NOMO-1 treated with DMSO at 0.1 percent for 48 hours (cell line): ENCODE measurements around the gene LENG8.

Experiments used
- DNase-seq: peaks from one replicate; lab custom pipeline; 2025; ENCODE audit not compliant: unreplicated experiment; lab: John Stamatoyannopoulos, UW

The LENG8 gene

DNA sequence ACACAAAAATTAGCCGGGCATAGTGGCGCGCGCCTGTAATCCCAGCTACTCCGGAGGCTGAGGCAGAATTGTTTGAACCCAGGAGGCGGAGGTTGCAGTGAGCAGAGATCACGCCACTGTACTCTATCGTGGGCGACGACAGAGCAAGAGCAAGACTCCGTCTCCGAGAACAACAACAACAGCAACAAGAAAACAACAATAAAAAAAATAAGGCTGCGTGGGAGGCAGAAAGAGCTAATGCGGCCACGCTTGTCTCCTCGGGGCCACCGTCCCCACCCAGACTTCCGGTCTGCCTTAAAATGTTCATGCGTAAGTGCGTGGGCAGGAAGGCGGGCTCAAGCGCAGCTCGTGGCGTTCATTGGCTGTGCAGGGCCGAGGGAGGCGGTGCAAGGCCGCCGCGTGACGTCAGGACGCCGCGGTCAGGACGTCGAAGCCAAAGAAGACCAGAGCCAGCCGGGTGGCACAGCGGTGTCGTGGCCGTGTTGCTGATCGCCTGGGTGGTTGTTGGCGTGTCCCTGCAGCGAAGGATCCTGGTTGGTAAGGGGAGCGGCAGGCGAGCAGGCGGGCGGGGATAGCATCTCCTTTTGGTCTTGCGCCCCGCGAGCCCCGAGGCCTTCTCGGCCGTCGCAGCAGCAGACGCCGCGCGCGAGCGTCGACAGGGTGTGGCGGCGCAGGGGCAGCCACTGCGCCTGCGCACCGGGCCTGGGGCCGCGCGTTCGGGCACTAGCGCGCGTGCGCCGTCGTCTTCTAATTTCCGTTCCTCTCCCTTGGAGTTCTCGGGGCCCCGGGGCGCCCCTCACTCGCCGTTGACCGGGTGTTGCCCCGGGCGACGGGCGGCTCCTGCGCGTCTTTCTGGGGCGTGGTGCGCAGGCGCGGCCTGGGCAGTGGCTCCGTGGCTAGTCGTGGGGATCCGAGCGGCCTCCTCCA lies at the start of gene LENG8:
Gene LENG8 (plus strand): TSS at position 426 of the 927 bp plus-strand sequence. CDS start 2,146 bp downstream, outside the sequence.
- DNase-seq = peak; percentile 96

DNA sequence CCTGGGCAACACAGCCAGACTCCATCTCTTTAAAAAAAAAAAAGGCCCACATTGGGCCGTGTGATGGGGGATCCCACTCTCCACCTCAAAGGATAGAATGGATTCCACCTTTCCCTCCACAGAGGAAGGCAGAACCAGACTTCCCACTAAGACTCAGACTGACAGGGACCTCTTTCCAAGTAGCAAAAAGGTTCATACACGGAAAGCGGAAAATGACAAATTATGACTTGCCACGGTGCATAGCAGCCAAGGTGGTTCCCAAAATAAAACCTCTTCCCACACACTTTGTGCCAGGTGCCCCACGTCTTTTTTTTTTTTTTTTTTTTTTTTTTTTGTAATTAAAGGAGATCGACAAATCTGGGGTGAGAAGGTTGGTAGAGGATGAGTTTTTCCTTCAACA lies 48.1 kb upstream of the LENG8 start:
- no peak for DNase-seq

DNA sequence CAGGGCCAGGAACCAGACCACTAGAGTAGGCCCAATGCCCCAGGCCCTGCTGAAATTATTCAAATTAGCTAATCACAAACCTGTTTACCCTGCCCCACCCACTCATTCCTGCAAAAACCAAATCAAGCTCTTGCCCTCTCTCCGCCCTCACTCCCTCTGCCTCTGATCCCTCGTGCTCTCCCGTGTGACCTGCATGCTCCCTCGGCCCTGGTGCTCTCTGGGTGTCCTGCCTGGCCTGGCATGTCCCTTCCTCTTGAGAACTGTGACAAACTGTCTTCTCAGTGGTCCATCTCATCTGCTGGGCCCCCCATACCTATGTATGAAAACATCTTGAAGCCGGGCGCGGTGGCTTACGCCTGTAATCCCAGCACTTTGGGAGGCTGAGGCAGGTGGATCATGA lies 45.9 kb upstream of the LENG8 start:
- no peak for DNase-seq

DNA sequence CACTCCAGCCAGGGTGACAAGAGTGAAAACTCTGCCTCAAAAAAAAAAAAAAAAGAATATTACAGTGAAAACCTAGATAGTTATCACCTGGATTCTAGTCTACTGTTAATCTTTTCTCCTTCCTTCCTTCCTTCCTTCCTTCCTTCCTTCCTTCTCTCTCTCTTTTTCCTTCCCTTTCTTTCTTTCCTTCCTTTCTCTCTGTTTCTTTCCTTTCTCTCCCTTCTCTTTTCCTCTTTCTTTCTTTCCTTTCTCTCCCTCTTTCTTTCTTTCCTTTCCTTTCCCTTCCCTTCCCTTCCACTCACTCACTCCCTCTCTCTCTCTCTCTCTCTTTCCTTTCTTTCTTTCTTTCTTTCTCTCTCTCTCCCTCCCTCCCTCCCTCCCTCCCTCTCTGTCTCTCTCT lies 43.4 kb upstream of the LENG8 start:
- no peak for DNase-seq

DNA sequence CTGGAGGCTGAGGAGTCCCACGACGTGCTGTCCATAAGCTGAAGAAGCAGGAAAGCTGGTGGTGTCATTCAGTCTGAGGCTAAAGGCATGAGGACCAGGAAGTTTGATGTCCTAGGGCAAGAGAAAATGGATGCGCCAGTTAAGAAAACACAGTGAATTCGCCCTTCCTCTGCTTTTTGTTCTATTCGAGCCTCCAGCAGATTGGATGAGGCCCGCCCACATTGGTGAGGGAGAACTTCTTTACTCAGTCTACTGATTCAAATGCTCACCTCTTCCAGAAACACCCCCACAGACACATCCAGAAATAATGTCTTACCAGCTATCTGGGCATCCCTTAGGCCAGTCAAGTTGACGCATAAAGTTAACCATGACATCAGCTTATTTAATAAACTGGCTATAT lies 41.2 kb upstream of the LENG8 start:
- no peak for DNase-seq

DNA sequence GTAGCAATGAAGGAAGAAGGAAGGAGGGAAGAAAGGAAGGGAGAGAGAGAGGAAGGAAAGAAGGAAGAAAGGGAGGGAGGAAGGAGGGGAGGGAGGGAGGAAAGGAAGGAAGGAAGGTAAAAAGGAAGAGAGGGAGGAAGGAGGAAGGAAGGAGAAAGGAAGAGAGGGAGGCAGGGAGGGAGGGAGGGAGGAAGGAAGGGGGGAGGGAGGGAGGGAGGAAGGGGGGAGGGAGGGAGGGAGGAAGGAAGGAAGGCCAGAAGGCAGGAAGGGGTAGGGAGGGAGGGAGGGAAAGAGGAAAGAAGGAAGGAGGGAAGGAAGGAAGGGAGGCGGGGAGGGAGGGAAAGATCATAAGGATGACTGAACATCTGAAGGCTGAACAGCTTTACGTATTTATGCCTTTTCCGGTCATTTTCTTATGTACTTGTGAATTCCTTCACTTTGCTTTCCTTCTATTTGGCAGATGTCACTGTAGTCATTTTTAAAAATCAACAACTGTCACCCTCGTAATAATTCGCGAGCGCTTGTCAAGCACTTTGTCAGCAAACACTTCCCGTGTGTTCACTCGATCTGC lies 40.5 kb upstream of the LENG8 start:
- DNase-seq = no peak

DNA sequence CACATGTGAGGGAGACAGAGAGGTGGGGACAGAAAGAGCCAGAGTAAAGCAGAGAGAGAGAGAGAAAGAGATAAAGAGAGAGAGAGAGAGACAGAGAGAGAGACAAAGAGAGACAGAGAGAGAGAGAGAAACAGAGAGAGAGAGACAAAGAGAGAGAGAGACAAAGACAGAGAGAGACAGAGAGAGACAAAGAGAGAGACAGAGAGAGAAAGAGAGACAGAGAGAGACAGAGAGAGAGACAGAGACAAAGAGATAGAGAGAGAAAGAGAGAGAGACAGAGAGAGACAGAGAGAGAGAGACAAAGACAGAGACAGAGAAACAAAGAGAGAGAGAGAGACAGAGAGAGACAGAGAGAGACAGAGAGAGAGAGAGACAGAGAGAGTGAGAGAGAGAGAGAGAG lies 38.0 kb upstream of the LENG8 start:
- DNase-seq = no peak

DNA sequence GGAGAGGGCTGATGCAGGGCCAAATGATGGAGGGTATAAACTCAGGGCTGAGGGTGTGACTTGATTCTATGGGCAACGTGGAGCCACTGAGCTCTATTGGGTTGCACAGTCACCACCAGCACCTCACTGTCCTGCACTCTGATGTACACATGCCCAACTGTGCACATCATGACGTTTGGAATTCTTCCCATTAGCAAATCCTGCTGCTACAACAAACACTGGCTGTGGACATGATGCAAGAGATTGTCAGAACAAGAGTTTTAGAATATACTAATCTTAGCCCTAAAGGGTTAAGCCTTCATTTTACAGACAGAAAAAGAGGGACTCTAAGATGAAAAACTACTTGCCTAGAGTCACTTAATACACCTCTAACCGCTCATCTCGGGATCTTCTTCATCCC lies 36.1 kb upstream of the LENG8 start:
- no peak for DNase-seq

DNA sequence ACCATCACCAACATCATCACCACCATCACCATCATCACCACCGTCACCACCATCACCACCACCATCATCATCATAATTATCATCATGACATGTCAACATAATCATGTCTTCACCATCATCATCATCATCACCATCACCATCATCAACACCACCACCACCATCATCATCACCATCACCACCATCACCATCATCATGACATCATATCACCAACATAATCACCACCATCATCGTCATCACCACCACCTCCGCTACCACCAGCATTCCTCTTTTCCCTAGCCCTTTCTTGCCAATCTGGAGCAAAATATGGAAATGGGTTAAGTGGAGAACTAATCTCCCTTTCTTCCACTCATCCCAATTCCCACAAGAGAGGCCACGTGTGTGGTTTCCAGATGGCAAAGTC lies 34.8 kb upstream of the LENG8 start:
- DNase-seq = no peak

DNA sequence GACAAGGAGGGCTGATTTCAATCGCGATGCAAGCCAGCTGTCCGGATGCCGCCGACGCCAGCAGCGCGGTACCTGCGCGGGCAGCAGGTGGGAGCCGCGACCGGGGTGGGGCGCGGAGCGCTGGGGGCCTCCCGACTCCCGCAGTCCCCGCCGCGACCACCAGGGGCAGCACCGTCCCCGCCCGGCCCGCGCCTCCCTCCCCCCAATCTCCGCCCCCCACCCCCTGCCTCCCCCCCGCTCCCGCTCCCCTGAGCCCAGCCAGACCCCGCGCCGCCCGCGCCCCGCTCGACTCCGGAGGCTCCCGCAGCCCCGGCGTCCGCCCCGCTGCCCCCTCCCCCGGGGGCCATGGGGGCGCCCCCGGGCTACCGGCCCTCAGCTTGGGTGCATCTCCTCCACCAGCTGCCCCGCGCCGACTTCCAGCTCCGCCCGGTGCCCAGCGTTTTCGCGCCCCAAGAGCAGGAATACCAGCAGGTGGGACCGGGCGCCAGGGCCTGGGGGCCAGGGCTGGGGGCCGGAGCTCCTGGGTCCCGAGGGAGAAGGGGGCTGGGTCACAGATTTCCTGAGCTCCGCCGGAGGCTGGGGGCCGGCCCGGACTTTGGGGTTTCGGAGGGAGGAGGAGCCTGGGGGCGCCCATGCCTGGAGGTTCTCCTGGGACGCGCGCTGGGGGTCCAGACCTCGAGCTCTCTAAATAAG lies 33.6 kb upstream of the LENG8 start, which contains the start of gene TTYH1:
Gene TTYH1 (plus strand): TSS at position 257 of the 693 bp plus-strand sequence. CDS start 89 bp downstream, at position 346.
- no peak for DNase-seq

DNA sequence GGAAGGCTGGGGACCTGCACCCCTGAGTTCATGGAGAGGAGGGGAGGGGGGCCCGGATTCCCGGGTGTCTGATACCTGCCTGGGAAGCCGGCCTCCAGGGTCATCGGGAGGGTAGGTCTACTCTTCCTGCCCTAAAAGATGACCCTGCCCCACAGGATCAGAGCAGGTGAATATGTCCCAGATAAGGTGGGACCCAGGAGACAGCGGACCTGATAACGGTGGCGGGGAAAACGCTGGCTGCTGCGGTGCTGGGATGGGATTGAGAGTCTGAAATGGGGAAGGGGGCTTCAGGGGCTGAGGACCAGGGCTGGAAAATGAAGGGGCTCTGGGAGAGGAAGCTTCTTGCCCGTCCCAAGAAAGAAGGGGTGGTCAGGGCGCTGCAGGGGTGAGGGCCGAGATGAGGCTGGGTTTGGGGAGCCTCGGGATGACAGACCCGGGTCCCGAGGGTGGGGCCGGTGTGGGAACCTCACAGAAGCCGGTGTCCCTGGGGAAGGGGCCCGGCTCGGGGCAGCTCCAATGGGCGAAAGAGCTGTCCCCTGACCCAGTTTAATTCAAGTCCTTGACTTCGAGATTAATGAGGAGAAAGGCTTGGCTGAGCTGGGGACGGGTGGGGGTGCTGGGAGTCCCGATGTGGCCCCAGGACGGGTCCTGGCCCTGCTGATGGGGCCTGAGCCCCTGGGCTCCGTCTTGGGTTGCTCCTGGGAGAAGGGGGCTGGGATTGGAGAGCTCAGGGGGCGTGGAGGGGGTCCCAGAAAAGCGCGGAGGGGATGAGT lies 32.9 kb upstream of the LENG8 start:
- DNase-seq = no peak

DNA sequence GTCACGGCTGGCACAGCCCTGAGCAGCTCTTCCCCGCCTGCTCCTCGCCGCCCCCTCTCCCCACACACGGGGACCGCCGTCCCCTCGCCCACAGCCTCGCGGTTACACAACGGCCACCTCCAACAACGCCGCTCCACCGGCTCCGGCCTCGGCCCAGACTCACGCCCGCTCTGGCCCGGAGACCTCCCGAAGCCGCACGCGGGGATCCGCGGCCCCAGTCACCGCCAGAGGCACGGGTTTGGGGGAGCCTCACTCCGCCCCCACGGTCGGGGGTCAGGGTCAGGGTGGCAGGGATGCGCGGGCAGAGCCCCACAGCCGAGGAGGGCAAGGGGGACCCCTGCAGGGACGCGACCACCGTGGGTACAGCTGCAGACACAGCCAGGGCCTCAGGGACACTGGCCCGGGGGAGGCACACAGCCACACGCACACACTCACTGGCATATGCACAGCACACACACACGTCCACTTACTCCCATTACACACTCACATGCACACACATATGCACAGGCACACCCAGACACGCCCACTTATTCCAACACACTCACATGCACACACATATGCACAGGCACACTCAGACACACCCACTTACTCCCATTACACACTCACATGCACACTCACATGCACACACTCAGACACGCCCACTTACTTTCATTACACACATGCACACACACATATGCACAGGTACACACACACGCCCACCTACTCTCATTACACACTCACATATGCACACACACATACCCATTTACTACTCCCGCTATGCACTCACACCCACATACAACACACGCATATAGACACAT lies 32.1 kb upstream of the LENG8 start:
- DNase-seq = no peak

DNA sequence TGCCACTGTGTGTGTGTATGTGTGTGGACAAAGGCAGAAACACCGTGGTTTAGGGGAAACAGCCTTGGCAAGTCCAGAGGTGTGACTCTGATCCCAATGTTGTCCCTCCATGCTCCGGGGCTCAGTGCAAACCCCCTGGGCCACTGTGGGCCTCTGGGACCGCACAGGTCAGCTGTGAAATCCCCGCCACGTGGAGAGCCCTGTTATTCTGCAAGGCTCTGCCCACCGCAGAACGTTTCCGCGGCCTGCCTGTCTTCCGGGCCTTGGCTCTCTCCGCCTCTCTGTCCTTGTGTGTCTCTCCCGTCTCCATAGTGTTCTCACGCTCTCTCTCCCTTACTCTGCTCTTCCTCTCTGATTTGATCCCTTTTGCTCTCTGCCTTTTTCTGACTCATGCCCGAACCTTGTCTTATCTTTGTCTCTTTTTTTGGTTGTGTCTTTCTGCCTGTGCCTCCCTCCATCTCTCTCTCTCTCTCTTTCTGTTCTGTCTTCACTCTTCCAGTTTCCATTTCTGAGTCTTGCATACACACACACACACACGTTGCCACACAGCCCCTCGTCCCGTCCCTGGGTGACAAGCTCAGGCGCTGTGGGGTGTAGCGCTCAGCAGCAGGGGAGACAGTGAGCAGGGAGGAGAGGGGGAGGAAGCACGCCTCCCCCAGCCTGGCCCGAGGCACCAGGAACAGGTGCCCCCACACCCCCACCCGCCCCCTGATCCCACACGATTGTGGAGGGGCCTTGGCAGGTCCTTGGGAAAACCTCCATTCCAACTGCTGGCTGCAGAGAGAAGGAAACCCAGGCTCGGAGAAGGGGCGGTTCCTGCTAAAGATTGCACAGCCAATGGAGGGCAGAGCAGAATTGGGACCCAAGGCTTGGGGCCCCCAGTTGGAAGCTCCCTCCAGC lies 30.7 kb upstream of the LENG8 start:
- peak; percentile 33 for DNase-seq

DNA sequence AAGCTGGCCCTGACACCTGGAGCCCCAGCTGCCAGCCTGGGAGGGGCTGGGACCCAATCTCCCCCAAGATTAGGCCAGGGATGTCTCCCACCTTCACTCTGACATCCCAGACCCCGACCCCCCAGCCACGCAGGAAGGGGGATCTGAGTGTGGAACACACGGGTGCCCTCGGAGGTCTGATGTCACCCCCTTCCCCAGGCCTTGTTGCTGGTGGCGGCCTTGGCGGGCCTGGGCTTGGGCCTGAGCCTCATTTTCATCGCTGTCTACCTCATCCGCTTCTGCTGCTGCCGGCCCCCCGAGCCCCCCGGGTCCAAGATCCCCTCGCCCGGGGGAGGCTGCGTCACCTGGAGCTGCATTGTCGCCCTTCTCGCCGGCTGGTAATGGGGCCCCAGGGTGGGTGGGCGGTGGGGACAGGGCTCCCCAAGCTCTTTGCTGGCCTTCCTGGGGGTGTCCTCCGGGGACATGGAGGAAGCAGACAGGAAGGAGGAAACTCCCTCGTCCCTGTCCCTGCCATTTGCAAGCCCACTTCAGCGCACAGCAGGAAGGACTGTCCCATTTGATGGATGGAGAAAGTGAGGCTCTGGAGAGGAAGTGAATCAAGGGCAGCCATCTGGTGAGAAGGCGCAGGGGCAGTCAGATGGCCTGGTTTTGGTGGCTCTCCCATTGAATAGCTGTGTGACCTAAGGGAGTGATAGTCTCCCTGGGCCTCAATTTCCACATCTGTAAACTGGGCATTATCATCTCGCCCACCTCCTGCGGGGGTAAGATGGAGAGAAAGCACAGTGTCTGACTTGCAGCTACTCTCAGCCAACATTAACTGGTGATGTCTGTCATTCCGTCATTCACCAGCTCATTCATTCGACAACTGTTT lies 29.8 kb upstream of the LENG8 start:
- DNase-seq = no peak

DNA sequence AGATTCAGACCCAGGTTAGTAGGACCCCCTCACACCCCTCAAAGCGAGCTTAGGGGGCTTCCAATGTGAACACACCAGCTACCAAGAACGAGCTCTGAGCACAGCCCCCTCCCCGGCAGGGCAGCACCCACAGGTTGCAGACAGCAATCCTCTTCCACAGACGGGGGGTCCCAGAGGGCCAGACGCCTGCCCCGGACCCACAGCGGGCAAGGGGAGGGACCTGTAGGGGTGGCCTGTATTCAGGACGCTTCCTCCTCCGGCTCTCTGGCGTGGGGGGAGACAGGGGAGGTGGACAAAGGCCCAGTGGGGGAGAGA lies 29.0 kb upstream of the LENG8 start:
- no peak for DNase-seq

DNA sequence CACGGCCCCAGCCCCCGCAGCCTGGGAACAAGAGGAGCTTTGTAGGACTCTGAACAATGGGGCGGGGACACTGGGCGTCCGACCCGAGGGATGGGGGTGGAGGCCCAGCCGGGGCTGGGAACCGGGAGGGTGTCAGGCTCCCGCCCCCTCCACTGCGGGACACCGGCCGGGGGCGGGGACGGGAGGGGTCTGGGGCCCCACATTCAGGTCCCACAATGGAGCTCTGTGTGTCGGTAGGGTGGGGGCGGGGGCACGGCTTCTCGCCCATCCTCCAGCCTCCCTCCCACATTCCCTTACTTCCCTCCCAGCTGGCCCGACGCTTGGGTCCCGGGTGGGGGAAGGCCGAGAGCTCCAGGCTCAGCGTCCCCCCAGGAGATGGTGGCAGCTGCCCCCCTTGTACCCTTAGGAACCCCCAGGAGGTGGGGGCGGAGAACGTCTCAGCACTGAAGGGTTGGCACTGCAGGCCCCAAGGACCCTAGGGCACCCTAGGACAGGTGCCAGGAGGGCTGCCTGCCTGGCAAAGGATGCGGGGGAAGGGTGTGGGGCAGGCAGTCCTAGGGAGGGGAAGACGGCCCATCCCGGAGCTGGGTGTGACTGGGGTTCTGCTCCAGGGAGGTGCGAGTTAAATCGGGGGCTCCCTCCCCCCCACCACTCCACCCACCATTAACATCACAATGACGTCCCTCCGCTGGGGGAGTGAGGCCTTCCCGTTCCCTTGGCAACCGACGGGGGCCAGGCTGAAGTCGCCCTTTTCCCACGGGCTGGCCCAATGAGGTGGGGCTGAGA lies 28.4 kb upstream of the LENG8 start:
- DNase-seq = no peak

DNA sequence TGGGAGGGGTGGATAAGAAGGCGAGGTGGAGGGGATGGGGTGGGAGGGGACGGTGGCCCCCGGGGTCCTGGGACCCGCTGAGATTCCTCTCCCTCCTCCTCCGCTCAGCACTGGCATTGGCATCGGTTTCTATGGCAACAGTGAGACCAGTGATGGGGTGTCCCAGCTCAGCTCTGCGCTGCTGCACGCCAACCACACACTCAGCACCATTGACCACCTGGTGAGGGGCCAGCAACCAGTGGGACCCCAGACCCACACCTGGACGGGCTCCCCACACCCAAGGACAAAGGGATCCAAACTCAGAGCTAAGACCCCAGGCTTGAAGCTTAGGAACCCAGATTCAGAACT lies 27.9 kb upstream of the LENG8 start:
- no peak for DNase-seq

DNA sequence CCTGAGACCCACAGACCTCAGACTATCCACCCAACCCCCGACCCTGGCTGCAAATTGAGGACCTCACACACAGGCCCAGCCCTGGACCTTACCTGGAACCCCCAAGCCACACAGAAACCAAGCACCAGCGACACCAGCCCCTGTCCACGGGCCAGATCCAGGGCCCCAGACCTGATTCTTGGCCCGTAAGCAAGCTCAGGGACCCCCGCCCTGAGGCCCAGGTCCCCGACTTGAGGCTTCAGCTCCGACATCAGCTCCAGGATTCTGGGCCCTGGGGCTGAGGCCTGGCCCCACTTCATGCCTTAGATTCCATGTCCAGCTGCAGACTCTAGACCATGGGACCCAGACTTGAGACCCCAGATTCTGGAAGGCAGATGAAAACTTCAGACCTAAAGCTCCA lies 27.5 kb upstream of the LENG8 start:
- DNase-seq = no peak
